ENCODE data around the gene CD4.
A peak's percentile ranks its signal among the peaks of the same experiment; 100 is the strongest.

The CD4 gene

DNA sequence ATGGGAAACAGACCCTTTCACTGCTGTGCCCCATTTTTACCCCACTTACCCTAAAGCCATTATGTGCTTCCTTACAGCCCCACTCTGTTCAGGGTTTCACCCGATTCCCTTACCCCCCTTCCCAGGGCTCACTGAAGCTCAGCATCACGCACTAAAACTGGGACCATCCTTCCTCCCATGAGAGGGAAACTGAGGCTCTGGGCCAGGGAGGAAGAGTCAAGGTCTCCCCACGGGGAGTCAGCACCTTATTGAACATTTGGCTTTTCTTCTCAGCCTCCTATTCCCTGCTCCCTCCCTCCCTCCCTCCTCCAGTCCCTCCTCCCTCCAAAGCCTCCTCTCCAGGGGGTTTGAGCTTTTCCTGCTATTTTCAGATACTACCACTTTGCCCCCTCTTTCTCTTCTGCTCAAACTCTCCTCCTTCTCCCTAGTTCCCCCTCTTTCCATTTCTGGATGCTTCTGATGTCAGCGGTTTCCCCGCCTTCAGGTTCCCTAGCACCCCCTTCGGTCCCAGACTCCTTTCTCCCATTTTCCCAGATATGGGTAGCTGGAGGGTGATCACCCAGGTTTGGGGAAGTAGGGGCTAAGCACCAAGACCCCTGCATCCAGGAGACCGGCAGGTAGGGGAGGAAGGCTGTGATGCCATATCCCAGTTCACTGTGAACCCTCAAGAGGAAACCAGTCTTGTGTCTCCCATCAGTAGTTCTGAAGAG, 33.3 kb downstream of the CD4 start:
- Histone ChIP-seq H3K4me1 (ENCODE audit: control insufficient read depth, insufficient read depth, low read length) (peaks cover 78% of the 10 kb centered on the region), H3K27me3 (ENCODE audit: control insufficient read depth, insufficient read depth, low read length, poor library complexity, severe bottlenecking) (no peaks in the 10 kb centered on the region), H3K9me3 (ENCODE audit: control insufficient read depth, low read length) (no peaks in the 10 kb centered on the region), H3K36me3 (ENCODE audit: control insufficient read depth, insufficient read depth, low read length) (no peaks in the 10 kb centered on the region), H3K4me3 (ENCODE audit: insufficient read depth, low read depth, low read length) (peak overlapping the region; percentile 45), H3K27ac (ENCODE audit: insufficient read depth, low read depth, low read length, poor library complexity, severe bottlenecking) (no peak overlapping the region)
- 51 to 60% methylated on average over 7 of the region's 7 CpGs for WGBS, 2 experiments

- Histone ChIP-seq H3K27ac (ENCODE audit: insufficient read depth, low read depth, low read length, poor library complexity, severe bottlenecking) (no peak overlapping the region), H3K27me3 (ENCODE audit: control insufficient read depth, insufficient read depth, low read length, poor library complexity, severe bottlenecking) (no peaks in the 10 kb centered on the region), H3K9me3 (ENCODE audit: control insufficient read depth, low read length) (no peaks in the 10 kb centered on the region), H3K36me3 (ENCODE audit: control insufficient read depth, insufficient read depth, low read length) (no peaks in the 10 kb centered on the region), H3K4me3 (ENCODE audit: insufficient read depth, low read depth, low read length) (no peak overlapping the region), H3K4me1 (ENCODE audit: control insufficient read depth, insufficient read depth, low read length) (peaks cover 70% of the 10 kb centered on the region)
- WGBS, 2 experiments: 78 to 82% methylated on average over 12 of the region's 12 CpGs
These were observed 34.1 kb downstream of the CD4 start for GRCh38 chr12:6823182-6824084.

DNA sequence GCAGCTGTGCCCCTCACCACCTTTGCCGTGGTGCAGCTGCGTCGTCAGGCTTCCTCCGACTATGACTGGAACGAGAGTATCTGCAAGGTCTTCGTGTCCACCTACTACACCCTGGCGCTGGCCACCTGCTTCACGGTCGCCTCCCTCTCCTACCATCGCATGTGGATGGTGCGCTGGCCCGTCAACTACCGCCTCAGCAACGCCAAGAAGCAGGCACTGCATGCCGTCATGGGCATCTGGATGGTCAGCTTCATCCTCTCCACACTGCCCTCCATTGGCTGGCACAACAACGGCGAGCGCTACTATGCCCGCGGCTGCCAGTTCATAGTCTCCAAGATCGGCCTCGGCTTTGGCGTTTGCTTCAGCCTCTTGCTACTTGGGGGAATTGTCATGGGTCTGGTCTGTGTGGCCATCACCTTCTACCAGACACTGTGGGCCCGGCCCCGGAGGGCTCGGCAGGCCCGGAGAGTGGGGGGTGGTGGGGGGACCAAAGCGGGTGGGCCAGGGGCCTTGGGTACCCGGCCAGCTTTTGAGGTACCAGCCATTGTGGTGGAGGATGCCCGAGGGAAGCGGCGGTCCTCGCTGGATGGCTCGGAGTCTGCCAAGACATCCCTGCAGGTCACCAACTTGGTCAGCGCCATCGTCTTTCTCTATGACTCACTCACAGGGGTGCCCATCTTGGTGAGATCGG, 34.9 kb downstream of the CD4 start:
- Histone ChIP-seq H3K36me3 (ENCODE audit: control insufficient read depth, insufficient read depth, low read length) (no peaks in the 10 kb centered on the region), H3K4me3 (ENCODE audit: insufficient read depth, low read depth, low read length) (no peak overlapping the region), H3K4me1 (ENCODE audit: control insufficient read depth, insufficient read depth, low read length) (peaks cover 62% of the 10 kb centered on the region), H3K27ac (ENCODE audit: insufficient read depth, low read depth, low read length, poor library complexity, severe bottlenecking) (no peak overlapping the region), H3K27me3 (ENCODE audit: control insufficient read depth, insufficient read depth, low read length, poor library complexity, severe bottlenecking) (no peaks in the 10 kb centered on the region), H3K9me3 (ENCODE audit: control insufficient read depth, low read length) (no peaks in the 10 kb centered on the region)
- 94% methylated on average over 37 of the region's 37 CpGs for WGBS, 2 experiments

- Histone ChIP-seq H3K36me3 (ENCODE audit: control insufficient read depth, insufficient read depth, low read length) (no peaks in the 10 kb centered on the region), H3K4me3 (ENCODE audit: insufficient read depth, low read depth, low read length) (peak overlapping the region; percentile 6), H3K27me3 (ENCODE audit: control insufficient read depth, insufficient read depth, low read length, poor library complexity, severe bottlenecking) (no peaks in the 10 kb centered on the region), H3K9me3 (ENCODE audit: control insufficient read depth, low read length) (no peaks in the 10 kb centered on the region), H3K4me1 (ENCODE audit: control insufficient read depth, insufficient read depth, low read length) (peaks cover 58% of the 10 kb centered on the region), H3K27ac (ENCODE audit: insufficient read depth, low read depth, low read length, poor library complexity, severe bottlenecking) (no peak overlapping the region)
- 56 to 60% methylated on average over 12 of the region's 12 CpGs for WGBS, 2 experiments
These were observed 35.6 kb downstream of the CD4 start for GRCh38 chr12:6824901-6825381.

GRCh38 chr12:6825398-6826124, 36.2 kb downstream of the CD4 start:
- peaks cover 1% of the 10 kb centered on the region for H3K36me3 ChIP-seq (ENCODE audit: control insufficient read depth, insufficient read depth, low read length)
- no peaks in the 10 kb centered on the region for H3K27me3 ChIP-seq (ENCODE audit: control insufficient read depth, insufficient read depth, low read length, poor library complexity, severe bottlenecking)
- peak overlapping the region; percentile 6 for H3K4me3 ChIP-seq (ENCODE audit: insufficient read depth, low read depth, low read length)
- H3K27ac ChIP-seq (ENCODE audit: insufficient read depth, low read depth, low read length, poor library complexity, severe bottlenecking): no peak overlapping the region
- no peaks in the 10 kb centered on the region for H3K9me3 ChIP-seq (ENCODE audit: control insufficient read depth, low read length)
- WGBS, 2 experiments: 15 to 20% methylated on average over 19 of the region's 19 CpGs
- H3K4me1 ChIP-seq (ENCODE audit: control insufficient read depth, insufficient read depth, low read length): peaks cover 58% of the 10 kb centered on the region

DNA sequence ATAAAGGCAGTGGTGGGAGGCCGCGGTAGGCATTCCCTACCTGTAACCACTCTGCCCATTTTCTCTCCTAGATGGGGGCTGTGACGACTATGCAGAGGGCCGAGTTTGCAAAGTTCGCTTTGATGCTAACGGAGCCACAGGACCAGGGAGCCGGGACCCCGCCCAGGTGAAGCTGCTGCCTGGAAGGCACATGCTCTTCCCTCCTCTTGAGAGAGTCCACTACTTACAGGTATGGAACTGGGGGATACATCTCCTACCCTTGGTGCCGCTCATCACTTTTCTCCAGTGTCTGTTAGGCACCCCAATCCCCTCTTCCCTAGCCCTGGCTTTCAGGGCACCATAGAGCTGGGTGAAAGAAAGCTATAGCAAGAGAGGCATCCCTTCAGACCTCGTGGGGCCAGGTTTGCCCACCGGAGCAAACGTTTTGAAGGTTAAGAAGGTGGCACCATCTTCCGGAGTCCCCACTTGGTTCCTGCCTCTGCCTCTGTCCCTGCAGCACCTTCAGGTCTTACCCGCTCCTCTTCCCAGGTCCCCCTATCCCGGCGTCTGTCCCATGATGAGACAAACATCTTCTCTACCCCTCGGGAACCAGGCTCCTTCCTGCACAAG, 36.9 kb downstream of the CD4 start:
- Histone ChIP-seq H3K4me3 (ENCODE audit: insufficient read depth, low read depth, low read length) (no peak overlapping the region), H3K4me1 (ENCODE audit: control insufficient read depth, insufficient read depth, low read length) (peaks cover 52% of the 10 kb centered on the region), H3K36me3 (ENCODE audit: control insufficient read depth, insufficient read depth, low read length) (peaks cover 8% of the 10 kb centered on the region), H3K27ac (ENCODE audit: insufficient read depth, low read depth, low read length, poor library complexity, severe bottlenecking) (no peak overlapping the region), H3K9me3 (ENCODE audit: control insufficient read depth, low read length) (no peaks in the 10 kb centered on the region), H3K27me3 (ENCODE audit: control insufficient read depth, insufficient read depth, low read length, poor library complexity, severe bottlenecking) (no peaks in the 10 kb centered on the region)
- WGBS, 2 experiments: 83 to 84% methylated on average over 17 of the region's 17 CpGs

DNA sequence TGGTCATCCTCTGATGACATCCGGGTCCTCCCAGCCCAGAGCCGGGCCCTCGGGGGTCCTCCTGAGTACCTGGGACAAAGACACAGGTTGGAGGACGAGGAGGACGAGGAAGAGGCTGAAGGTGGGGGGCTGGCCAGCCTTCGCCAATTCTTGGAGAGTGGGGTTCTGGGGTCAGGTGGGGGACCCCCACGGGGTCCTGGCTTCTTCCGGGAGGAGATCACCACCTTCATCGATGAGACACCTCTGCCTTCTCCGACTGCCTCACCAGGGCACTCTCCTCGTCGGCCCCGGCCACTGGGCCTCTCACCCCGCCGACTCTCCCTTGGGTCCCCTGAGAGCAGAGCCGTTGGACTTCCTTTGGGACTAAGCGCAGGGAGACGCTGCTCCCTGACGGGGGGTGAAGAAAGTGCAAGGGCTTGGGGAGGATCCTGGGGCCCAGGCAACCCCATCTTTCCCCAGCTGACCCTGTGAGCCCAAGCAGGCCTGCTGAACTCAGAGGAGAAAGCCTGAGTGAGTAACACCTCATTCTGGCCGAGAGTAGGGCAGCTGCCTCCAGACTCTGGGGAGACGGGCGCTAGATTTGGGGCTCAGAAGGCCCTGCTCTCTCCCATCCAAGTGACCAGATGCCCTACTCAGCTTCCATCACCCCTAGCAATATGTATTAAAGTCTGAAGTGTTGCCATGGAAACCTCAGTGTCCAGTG, 37.6 kb downstream of the CD4 start:
- Histone ChIP-seq H3K36me3 (ENCODE audit: control insufficient read depth, insufficient read depth, low read length) (peaks cover 14% of the 10 kb centered on the region), H3K9me3 (ENCODE audit: control insufficient read depth, low read length) (no peaks in the 10 kb centered on the region), H3K27ac (ENCODE audit: insufficient read depth, low read depth, low read length, poor library complexity, severe bottlenecking) (peak overlapping the region; percentile 60), H3K4me3 (ENCODE audit: insufficient read depth, low read depth, low read length) (no peak overlapping the region), H3K27me3 (ENCODE audit: control insufficient read depth, insufficient read depth, low read length, poor library complexity, severe bottlenecking) (no peaks in the 10 kb centered on the region), H3K4me1 (ENCODE audit: control insufficient read depth, insufficient read depth, low read length) (peaks cover 51% of the 10 kb centered on the region)
- 81 to 86% methylated on average over 22 of the region's 22 CpGs for WGBS, 2 experiments

DNA sequence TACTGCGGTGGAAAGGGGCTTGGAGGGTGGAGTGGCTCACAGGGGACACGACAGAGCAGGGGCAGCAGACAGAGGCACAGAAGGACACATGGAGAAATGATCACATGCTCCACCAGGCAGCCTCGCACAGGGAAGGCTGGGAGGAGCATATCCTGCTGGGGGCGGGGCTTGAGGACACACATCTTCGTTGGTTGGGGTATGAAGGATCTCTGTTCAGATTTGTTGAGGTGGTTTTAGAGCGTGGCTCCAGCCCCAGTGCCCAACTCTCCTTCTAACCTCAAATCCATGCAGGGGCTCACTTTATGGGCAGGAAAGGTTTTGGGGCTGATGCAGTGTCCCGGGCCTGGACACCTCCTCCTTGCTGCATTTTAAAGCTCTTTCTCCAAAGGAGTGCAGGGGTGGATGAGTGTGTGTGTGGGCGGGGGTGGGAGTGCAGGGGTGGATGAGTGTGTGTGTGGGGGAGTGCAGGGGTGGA, 38.1 kb downstream of the CD4 start:
- Histone ChIP-seq H3K4me3 (ENCODE audit: insufficient read depth, low read depth, low read length) (peak overlapping the region; percentile 20), H3K27ac (ENCODE audit: insufficient read depth, low read depth, low read length, poor library complexity, severe bottlenecking) (peak overlapping the region; percentile 60), H3K27me3 (ENCODE audit: control insufficient read depth, insufficient read depth, low read length, poor library complexity, severe bottlenecking) (no peaks in the 10 kb centered on the region), H3K36me3 (ENCODE audit: control insufficient read depth, insufficient read depth, low read length) (peaks cover 16% of the 10 kb centered on the region), H3K4me1 (ENCODE audit: control insufficient read depth, insufficient read depth, low read length) (peaks cover 45% of the 10 kb centered on the region), H3K9me3 (ENCODE audit: control insufficient read depth, low read length) (no peaks in the 10 kb centered on the region)
- WGBS, 2 experiments: 3 to 5% methylated on average over 7 of the region's 8 CpGs

Measured in ectodermal cell (in vitro differentiated cells).